Measurements from ENCODE around the gene PDE8A.

PDE8A gene

DNA sequence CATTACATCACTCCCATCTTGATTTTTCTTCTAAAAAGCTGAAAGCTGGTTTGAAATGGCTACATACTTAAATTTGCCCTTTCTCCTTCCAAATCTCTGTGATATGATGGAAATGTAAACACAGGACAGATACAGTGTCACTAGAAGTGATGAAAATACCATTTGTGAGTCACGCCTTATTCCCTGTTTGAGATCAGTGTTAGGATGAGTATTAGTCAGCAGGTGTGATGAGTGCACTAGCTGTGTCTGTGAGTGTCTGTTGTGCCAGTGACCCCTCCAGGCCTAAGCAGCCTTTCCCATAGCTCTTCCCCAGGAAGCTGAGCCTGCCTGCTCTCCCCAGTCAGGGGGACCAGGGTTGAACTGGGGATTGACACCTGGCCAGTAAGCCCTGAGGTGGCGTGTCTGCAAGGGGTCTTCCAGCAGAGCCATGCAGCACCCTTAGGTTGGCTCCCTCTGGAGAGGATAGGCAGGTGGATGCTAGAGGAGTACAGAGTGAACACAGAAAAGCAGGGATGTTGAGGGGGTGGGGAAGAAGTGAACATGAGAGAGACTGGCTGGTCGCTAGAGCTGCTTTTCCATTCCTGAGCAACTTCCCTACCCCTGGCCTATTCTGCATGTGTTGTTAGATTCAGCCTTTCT lies 92.0 kb downstream of the PDE8A start:
- no peak overlapping the region for H3K27ac ChIP-seq

DNA sequence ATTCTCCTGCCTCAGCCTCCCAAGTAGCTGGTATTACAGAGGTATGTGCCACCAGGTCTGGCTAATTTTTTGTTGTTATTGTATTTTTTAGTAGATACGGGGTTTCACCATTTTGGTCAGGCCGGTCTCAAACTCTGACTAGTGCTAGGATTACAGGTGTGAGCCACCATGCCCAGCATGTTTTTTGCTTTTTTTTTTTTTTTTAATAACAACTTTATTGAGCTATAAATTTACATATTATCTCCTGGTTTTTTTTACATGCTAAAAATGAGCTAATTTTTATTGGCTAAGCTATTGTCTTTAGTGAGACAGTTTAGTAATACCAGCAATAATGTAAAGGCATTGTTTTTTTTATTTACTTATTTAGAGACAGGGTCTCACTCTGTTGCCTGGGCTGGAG lies 105.2 kb downstream of the PDE8A start:
- TF ChIP-seq, protein P1, sequence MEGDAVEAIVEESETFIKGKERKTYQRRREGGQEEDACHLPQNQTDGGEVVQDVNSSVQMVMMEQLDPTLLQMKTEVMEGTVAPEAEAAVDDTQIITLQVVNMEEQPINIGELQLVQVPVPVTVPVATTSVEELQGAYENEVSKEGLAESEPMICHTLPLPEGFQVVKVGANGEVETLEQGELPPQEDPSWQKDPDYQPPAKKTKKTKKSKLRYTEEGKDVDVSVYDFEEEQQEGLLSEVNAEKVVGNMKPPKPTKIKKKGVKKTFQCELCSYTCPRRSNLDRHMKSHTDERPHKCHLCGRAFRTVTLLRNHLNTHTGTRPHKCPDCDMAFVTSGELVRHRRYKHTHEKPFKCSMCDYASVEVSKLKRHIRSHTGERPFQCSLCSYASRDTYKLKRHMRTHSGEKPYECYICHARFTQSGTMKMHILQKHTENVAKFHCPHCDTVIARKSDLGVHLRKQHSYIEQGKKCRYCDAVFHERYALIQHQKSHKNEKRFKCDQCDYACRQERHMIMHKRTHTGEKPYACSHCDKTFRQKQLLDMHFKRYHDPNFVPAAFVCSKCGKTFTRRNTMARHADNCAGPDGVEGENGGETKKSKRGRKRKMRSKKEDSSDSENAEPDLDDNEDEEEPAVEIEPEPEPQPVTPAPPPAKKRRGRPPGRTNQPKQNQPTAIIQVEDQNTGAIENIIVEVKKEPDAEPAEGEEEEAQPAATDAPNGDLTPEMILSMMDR (conservative IDR thresholded peaks at IDR 0.05) = no peak

More for the DNA sequence above, 92.0 kb downstream of the PDE8A start:
- TF ChIP-seq, protein P1 (conservative IDR thresholded peaks at IDR 0.05) = no peak

DNA sequence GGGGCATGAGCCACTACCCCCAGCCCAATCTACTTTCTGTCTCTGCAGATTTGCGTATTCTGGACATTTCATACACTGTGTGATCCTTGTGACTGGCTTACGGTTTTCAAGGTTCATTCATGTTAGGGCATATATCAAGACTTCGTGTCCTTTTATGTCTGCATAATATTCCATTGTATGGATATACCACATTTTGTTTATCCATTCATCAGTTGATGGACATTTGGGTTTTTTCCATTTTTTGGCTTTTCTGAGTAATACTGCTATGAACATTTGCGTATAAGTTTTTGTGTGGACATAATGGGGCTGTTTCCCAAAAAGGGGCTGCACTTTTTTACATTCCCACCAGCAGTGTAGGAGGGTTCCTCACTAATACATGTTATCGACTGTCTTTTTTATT lies 106.6 kb downstream of the PDE8A start:
- TF ChIP-seq, protein P1 (conservative IDR thresholded peaks at IDR 0.05) = no peak

More for the DNA sequence above, 105.2 kb downstream of the PDE8A start:
- H3K27ac ChIP-seq = no peak overlapping the region

DNA sequence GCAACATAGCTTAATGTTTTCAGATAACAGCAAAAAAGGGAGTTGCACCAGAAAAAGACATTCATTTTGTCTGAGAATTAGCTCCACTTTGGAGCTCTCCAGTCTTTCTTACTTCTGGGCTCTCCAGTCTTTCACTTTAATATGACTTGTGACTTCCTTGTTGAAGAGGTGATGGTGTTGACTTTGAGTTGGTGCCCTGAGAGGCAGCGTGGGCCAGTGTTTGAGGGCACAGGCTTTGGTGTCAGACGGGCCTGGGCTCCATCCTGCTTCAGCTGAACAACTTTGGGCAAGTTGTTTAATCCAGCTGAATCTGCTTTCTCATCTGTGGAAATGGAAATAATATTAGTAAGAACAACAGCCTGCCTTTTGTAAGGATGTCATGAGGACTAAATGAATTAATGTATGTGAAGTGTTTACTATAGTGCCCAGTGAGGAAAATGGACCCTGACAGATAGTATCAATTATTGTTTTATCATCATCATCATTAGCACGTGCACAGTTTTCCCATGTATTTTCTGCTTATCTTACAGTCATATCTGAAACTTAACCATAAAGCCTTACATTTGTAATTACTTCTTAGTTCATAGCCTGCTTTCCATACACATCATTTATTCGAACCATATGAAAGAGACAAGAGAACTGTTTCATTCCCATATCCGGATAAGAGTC lies 108.4 kb downstream of the PDE8A start:
- no peak overlapping the region for H3K27ac ChIP-seq
- TF ChIP-seq, protein P1 (conservative IDR thresholded peaks at IDR 0.05) = no peak

More for the DNA sequence above, 106.6 kb downstream of the PDE8A start:
- no peak overlapping the region for H3K27ac ChIP-seq

DNA sequence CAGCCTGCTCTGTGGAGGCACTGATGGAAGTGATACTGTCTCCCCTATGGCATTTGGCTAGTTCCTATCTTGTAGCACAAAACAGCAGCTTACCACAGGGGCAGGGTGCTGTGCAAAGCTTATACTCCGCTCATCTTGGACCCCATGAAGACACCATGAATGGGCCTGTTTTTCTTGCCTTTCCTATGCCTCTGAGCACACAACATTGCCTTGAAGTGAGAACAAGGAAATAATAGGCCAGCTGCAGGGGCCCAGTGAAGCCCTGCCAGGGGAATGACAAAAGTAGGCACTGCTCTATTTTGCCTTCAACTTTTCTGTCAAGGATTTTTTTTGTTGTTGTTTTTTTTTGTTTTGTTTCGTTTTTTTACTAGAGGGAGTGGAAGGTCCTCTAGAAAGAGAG lies 110.3 kb downstream of the PDE8A start:
- H3K27ac ChIP-seq = no peak overlapping the region
- TF ChIP-seq, protein P1 (conservative IDR thresholded peaks at IDR 0.05) = no peak

DNA sequence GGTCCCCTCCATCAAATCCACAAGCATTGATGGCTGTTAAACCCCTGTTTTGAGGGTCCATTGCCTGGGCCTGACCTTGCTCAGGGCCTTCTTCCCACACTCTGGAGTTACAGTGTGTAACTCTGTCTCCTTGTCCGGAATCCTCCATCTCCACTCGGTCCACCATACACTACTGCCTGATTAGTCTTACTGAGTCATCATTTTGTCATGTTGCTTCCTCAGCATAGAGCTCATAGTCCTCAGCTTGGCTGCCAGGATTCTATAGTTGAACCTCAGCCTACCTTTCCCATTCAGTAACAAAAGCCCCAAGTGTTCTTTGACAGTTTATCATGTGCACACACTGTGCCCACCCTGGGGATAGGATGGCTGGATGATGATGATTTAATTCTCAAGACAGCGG lies 113.0 kb downstream of the PDE8A start:
- no peak overlapping the region for H3K27ac ChIP-seq
- TF ChIP-seq, protein P1 (conservative IDR thresholded peaks at IDR 0.05) = no peak

DNA sequence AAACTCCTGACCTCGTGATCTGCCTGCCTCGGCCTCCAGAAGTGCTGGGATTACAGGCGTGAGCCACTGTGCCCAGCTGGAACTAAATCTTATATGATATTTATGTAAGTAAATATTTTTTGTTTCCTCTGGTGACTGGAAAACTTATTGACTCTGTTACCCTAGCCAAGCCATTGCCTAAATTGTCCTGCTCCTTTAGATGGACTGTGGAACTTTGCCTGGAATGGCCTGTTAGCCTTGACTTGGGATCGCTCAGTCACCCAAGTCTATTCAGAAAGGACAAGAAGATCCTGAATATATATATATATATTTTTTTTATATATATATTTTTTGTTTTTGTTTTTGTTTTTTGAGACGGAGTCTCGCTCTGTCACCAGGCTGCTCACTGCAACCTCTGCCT lies 113.9 kb downstream of the PDE8A start:
- TF ChIP-seq, protein P1 (conservative IDR thresholded peaks at IDR 0.05) = no peak
- H3K27ac ChIP-seq = no peak overlapping the region
